Measurements from ENCODE around the gene CTNNBL1.
A peak's percentile ranks its signal among the peaks of the same experiment; 100 is the strongest.
"Not testable (repeated sequence)": the region's sequence is repeated elsewhere in the genome, so short reads cannot be mapped to it uniquely, and the experiment has no call there.

The CTNNBL1 gene

GRCh38 chr20:37693635-37694626 is at the start of gene CTNNBL1:
TSS of gene CTNNBL1 (plus strand) at chr20:37694030. CDS start at chr20:37694123, 93 bp downstream.
- peak; percentile 92 for DNase-seq

- no peak for DNase-seq
Observed at GRCh38 chr20:37644605-37645004, 49.2 kb upstream of the CTNNBL1 start.

- DNase-seq: no peak
Observed at GRCh38 chr20:37647946-37648345, 45.9 kb upstream of the CTNNBL1 start.

- DNase-seq: no peak
Observed at GRCh38 chr20:37649017-37649416, 44.8 kb upstream of the CTNNBL1 start.

GRCh38 chr20:37649676-37650370 is 44.0 kb upstream of the CTNNBL1 start:
- DNase-seq: no peak

GRCh38 chr20:37650661-37651060 is 43.2 kb upstream of the CTNNBL1 start:
- DNase-seq: no peak

GRCh38 chr20:37651932-37652331 is 41.9 kb upstream of the CTNNBL1 start:
- peak; percentile 3 for DNase-seq

GRCh38 chr20:37656945-37657344 is 36.9 kb upstream of the CTNNBL1 start:
- DNase-seq: no peak

GRCh38 chr20:37657924-37658804 is 35.7 kb upstream of the CTNNBL1 start:
- DNase-seq: no peak

- DNase-seq: no peak
Observed at GRCh38 chr20:37661519-37661918, 32.3 kb upstream of the CTNNBL1 start.

- DNase-seq: no peak
Observed at GRCh38 chr20:37662308-37662707, 31.5 kb upstream of the CTNNBL1 start.

GRCh38 chr20:37664595-37664994 is 29.2 kb upstream of the CTNNBL1 start:
- DNase-seq: not testable (repeated sequence)

- no peak for DNase-seq
Observed at GRCh38 chr20:37668166-37668565, 25.7 kb upstream of the CTNNBL1 start.

GRCh38 chr20:37669062-37669772 is 24.6 kb upstream of the CTNNBL1 start:
- no peak for DNase-seq

GRCh38 chr20:37669773-37670236 is 24.0 kb upstream of the CTNNBL1 start:
- no peak for DNase-seq

- no peak for DNase-seq
Observed at GRCh38 chr20:37670351-37670791, 23.5 kb upstream of the CTNNBL1 start.

- DNase-seq: no peak
Observed at GRCh38 chr20:37672143-37672542, 21.7 kb upstream of the CTNNBL1 start.

GRCh38 chr20:37673444-37673843 is 20.4 kb upstream of the CTNNBL1 start:
- DNase-seq: no peak

- DNase-seq: no peak
Observed at GRCh38 chr20:37676440-37676839, 17.4 kb upstream of the CTNNBL1 start.

- DNase-seq: no peak
Observed at GRCh38 chr20:37677969-37678861, 15.6 kb upstream of the CTNNBL1 start.

- not testable (repeated sequence) for DNase-seq
Observed at GRCh38 chr20:37679751-37680150, 14.1 kb upstream of the CTNNBL1 start.

Measured in DMS153 (cell line).